Sigmoid colon (tissue), 4 donors: ENCODE data around the gene AMACR.

Experiments
- CTCF ChIP-seq, 4 experiments: fragments of 450-650 bp in 3 of 4; fragments of 200-600 bp in 1 of 4; IDR thresholded peaks; one replicate each; pipeline ENCODE4 v1.5.1; 2016 to 2019; ENCODE audit warnings: antibody characterized with exemption in 4 of 4, mild to moderate bottlenecking in 3 of 4, moderate library complexity in 2 of 4
- EP300 ChIP-seq, 4 donors: sonication (generic); formaldehyde crosslinking; IDR thresholded peaks; one replicate each; pipeline ENCODE4 v1.6.1; 2017; ENCODE audit warnings: antibody characterized with exemption in 4 of 4
- POLR2A ChIP-seq, 2 donors: fragments of 450-650 bp; IDR thresholded peaks; one replicate each; pipeline ENCODE4 v1.6.1; 2016; ENCODE audit warnings: antibody characterized with exemption in 2 of 2, mild to moderate bottlenecking in 2 of 2, moderate library complexity in 2 of 2

GRCh38 chr5:34003941-34004340, 3.9 kb downstream of the AMACR start:
- no peak for TF ChIP-seq CTCF (IDR thresholded peaks at IDR 0.05)
- no peak for TF ChIP-seq POLR2A (IDR thresholded peaks at IDR 0.05)
- no peak for TF ChIP-seq EP300 (IDR thresholded peaks at IDR 0.05)
